ENCODE data around the gene C22orf42.

C22orf42 gene

GRCh38 chr22:32132783-32133182 lies 26.3 kb downstream of the C22orf42 start:
- DNase-seq = no peak

GRCh38 chr22:32132126-32132525 lies 27.0 kb downstream of the C22orf42 start:
- DNase-seq = no peak

GRCh38 chr22:32130464-32130863 lies 28.6 kb downstream of the C22orf42 start:
- no peak for DNase-seq

GRCh38 chr22:32127904-32128303 lies 31.2 kb downstream of the C22orf42 start:
- DNase-seq = no peak

- DNase-seq = no peak
These were observed 35.4 kb downstream of the C22orf42 start for GRCh38 chr22:32123657-32124056.

- no peak for DNase-seq
These were observed 36.2 kb downstream of the C22orf42 start for GRCh38 chr22:32122899-32123298.

- no peak for DNase-seq
These were observed 38.5 kb downstream of the C22orf42 start for GRCh38 chr22:32120603-32121002.

- DNase-seq = no peak
These were observed 39.4 kb downstream of the C22orf42 start for GRCh38 chr22:32119568-32120235.

GRCh38 chr22:32112380-32112779 lies 46.7 kb downstream of the C22orf42 start:
- DNase-seq = no peak

GRCh38 chr22:32106930-32107329 lies 52.2 kb downstream of the C22orf42 start:
- DNase-seq = no peak

GRCh38 chr22:32103658-32104315 lies 55.3 kb downstream of the C22orf42 start:
- peak; percentile 16 for DNase-seq

GRCh38 chr22:32100711-32101110 lies 58.4 kb downstream of the C22orf42 start:
- no peak for DNase-seq

Data from inflammatory macrophage treated with lipopolysaccharide for 4 hours (primary cell).